ENCODE results near the gene CTDSP2.
"Not testable (repeated sequence)": the region's sequence is repeated elsewhere in the genome, so short reads cannot be mapped to it uniquely, and the experiment has no call there.

- TF ChIP-seq YY1 (IDR thresholded peaks at IDR 0.05; ENCODE audit: insufficient read depth, insufficient read length); ZNF274 (IDR thresholded peaks at IDR 0.05; ENCODE audit: low read depth, low read length); SUZ12 (IDR thresholded peaks at IDR 0.05; ENCODE audit: extremely low read depth, insufficient read depth, insufficient read length): not testable (repeated sequence)
These were observed 2.9 kb upstream of the CTDSP2 start for GRCh38 chr12:57849447-57849846.

All from NT2/D1 (cell line).